GM19455 (cell line): ENCODE measurements around the gene PLXNA3.
A peak's percentile ranks its signal among the peaks of the same experiment; 100 is the strongest.
"Not testable (repeated sequence)": the region's sequence is repeated elsewhere in the genome, so short reads cannot be mapped to it uniquely, and the experiment has no call there.

Source experiments
- ATAC-seq: cut with Tn5 transposase; IDR thresholded peaks from one replicate; pipeline ENCODE4 v1.9.1; 2021; ENCODE audit not compliant: unreplicated experiment

The PLXNA3 gene

DNA sequence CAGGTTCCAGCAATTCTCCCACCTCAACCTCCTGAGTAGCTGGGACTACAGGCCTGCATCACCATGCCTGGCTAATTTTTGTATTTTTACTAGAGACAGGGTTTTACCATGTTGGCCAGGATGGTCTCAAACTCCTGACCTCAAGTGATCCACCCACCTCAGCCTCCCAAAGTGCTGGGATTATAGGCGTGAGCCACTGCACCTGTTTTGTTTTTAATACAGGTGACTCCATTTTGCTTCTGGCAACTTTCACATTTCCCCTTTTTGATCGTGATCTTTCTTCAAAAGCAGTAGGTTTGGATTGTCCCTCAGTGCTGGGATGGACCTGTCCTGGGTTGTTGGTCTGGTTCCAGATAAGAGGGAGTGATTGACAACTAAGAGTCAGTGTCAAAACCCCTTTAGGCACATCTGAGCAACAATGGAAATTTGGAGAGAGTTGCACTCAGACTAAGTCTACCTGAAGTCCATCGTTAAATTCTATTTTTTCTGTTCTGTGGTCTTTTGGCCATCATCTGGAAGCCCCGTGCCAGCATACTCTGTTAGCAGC is 38.6 kb downstream of the PLXNA3 start:
- not testable (repeated sequence) for ATAC-seq

DNA sequence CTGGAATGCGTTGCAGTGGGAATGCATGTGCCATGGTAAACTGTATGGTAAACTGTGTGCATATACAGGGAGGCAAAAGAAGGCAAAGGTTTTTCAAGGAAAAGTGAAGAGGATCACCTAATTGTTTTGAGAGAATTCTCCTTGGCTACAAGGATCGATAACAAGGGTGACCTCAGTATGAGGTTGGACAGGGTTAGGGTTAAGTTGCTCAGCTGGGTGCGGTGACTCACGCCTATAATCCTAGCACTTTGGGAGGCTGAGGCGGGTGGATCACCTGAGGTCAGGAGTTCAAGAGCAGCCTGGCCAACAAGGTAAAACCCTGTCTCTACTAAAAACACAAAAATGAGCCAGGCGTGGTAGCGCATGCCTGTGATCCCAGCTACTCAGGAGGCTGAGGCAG is 43.3 kb downstream of the PLXNA3 start:
- ATAC-seq = not testable (repeated sequence)

DNA sequence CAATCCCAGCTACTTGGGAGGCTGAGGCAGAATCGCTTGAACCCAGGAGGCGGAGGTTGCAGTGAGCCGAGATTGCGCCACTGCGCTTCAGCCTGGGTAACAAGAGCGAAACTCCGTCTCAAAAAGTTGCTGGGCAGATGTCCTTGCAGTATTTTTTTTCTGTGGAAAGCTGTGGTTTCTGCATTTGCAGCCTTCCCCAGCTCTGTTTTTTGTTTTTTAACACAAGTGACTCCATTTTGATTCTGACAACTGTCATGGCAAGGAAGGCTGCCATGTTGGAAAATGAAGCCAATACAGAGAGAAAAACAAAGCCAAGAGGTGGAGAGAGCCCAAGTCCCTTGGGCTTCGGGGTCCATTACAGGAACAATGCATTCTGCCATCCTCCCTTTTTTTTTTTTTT is 44.0 kb downstream of the PLXNA3 start:
- no peak for ATAC-seq

GRCh38 chrX:154502989-154503388 is 44.9 kb downstream of the PLXNA3 start:
- ATAC-seq = no peak

- no peak for ATAC-seq
These were observed 47.7 kb downstream of the PLXNA3 start for GRCh38 chrX:154505734-154506133.

GRCh38 chrX:154506483-154507332 is 48.6 kb downstream of the PLXNA3 start:
- no peak for ATAC-seq

GRCh38 chrX:154507673-154508383 is 49.7 kb downstream of the PLXNA3 start:
- ATAC-seq = no peak

- no peak for ATAC-seq
These were observed 50.3 kb downstream of the PLXNA3 start for GRCh38 chrX:154508384-154508745.

DNA sequence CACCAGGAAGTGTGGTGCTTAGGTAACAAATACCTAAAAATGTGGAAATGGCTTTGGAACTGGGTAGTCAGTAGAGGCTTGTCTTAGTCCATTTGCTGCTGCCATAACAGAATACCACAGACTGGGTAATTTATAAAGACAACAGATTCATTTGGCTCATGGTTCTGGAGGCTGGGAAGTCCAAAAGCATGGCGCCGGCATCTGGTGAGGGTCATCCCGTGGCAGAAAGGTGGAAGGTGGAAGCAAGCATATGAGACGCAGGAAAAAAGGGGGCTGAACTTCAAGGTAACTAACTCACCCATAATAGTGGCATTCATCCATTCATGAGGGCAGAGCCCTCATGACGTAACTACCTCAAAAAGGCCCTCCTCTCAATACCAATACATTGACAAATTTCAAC is 51.4 kb downstream of the PLXNA3 start:
- ATAC-seq = no peak

- no peak for ATAC-seq
These were observed 53.7 kb downstream of the PLXNA3 start for GRCh38 chrX:154511761-154512160.

- ATAC-seq = no peak
These were observed 54.9 kb downstream of the PLXNA3 start for GRCh38 chrX:154512879-154513553.

- ATAC-seq = no peak
These were observed 55.6 kb downstream of the PLXNA3 start for GRCh38 chrX:154513716-154514115.

- ATAC-seq = no peak
These were observed 57.2 kb downstream of the PLXNA3 start for GRCh38 chrX:154515090-154515965.

DNA sequence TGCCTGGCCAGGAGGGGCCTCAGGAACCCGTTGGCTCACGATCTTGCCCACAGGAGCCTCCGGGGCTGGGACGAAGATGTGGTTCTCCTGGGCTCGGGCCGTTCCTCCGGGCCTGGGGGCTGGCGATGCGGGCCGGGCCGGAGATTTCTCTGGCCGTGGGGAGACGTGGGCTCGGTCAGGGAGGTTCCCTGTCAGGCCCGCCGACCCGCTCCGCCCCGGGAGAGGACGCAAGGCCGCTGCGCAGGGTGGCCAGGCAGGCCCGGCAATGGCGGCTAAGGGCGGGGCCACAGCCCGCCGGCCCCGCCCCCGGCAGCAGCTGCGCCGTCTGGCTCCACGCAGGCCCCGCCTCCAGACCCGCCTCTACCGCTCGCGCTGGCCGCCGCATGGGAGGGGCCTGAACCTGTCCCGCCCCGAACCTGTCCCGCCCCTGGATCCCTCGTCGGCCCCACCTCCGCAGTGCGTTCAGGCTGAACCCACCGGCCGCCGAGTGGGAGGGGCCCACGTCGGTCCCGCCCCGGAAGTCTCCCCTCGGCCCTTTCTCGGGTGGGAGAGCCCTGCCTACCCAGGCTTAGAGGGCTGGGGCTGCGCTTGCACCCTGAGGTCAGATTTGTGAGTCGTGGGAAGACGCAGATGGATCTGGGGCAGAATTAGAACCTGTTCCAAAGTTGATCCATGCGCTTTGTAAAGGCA is 58.0 kb downstream of the PLXNA3 start, which contains the start of gene FAM3A:
FAM3A (minus strand) TSS at position 267 of the 690 bp plus-strand sequence. CDS start 460 bp downstream, outside the sequence.
- peak; percentile 91 for ATAC-seq

DNA sequence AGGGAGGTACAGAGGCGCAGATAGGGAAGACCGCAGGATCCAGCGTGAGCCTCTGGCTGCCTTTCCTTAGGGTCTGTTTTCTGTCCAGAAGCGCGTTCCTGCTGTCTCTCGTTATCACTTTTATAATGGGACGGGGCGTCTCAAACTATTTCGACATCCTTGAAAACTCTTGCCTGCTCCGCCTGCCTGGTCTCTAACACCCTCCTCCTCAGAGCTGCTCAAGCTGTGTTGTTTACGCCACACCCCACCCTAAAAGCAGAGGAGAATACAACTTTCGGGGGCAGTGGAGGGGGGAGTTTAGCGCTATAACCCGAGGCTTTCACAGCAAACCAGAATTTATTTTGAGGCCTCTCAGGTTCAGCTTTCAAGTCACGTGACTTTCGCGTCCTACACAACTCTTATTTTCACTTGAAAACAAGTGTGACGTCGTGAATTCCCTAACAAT is 58.6 kb downstream of the PLXNA3 start:
- no peak for ATAC-seq

DNA sequence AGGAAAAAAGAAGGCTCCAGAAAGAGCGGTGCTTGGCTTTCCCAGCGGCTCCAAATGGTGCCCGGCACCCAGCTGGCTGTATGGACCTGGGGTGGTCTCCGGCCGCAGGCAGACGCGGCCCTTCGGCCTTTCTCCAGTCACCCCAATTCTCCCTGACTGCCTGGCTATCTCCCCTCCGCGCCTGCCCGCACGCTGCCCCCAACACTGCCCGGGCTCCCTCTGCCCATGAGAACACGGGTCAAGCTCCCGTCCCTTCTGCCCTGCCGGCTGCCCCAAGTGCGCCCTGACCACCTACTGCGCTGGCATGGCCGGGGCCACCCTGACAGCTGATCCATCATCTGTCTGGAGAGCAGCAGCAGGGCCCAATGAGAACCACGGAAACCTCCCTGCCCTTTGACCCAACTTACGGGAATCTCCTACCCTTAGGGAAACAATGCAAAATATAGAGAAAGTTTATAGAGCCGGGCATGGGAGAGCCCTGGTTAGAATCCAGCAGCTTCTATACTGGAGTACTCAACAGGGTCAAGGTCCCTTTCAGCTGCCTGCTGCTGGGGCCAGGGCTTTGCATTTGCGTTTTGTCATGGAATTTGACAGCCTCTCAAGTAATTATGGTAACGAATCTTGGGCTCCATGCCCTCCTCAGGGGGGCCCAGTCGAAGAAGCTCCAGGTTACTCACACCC is 59.2 kb downstream of the PLXNA3 start:
- no peak for ATAC-seq

DNA sequence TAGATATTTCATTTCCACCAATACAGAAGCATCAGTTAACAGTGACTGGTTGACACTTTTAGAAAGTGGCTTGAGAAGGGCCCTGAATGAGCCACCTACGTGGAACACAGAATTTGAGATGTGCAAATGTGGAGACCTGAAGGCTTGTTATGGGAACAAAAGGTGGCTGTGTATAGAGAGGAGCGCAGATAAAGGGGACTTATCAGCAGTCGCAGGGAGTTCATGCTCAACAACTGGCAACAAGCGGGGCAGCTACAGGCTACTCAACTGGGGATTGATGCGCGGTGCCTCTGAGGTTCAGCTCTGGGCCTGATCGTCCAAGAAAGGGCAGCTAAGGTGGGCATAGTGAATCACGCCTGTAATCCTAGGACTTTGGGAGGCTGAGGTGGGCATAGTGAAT is 61.3 kb downstream of the PLXNA3 start:
- ATAC-seq = no peak

DNA sequence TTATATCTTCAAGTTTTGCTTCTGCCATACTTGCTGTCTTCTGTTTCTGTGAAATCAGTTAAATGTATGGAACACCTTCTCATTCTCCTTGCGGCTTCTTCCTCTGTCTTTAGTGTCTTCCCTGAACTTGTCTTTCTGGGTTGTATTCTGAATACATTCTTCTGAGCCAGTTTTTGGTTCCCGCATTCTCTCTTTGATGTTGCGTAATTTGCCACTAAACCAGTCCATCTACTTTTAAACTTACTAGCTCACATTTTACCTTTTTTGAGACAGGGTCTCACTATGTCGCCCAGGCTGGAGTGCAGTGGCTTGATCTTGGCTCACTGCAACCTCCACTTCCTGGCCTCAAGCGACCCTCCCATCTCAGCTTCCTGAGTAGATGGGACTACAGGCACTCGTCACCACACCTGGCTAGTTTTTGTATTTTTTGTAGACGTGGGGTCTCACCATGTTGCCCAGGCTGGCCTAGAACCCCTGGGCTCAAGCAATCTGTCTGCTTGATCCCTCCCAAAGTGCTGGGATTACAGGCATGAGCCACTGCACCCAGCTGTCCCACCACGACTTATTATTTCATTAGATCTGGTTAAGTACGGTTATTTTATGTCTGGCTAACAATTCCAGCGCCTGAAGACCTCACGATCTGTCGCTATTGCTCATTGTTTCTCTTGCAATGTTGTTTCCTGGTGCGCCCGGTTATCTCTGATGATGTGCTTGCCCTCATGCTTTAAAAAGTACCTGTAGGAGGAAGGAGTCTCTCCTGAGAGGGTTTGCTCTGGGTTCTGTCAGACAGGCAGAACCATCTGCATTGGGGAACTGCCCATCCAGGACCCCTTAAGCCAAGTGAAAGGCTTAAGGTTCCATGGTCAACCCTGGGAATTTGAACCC is 67.8 kb downstream of the PLXNA3 start:
- ATAC-seq = no peak
